Measurements from ENCODE around the gene SAPCD1. TPM values are rescaled to one million over a fixed set of nuclear protein-coding genes. Genes with fewer than 3 reads are reported as not detected.

Gene SAPCD1
- total RNA-seq, 2 donors from 2014 or later: 3.2 to 3.9 TPM

DNA sequence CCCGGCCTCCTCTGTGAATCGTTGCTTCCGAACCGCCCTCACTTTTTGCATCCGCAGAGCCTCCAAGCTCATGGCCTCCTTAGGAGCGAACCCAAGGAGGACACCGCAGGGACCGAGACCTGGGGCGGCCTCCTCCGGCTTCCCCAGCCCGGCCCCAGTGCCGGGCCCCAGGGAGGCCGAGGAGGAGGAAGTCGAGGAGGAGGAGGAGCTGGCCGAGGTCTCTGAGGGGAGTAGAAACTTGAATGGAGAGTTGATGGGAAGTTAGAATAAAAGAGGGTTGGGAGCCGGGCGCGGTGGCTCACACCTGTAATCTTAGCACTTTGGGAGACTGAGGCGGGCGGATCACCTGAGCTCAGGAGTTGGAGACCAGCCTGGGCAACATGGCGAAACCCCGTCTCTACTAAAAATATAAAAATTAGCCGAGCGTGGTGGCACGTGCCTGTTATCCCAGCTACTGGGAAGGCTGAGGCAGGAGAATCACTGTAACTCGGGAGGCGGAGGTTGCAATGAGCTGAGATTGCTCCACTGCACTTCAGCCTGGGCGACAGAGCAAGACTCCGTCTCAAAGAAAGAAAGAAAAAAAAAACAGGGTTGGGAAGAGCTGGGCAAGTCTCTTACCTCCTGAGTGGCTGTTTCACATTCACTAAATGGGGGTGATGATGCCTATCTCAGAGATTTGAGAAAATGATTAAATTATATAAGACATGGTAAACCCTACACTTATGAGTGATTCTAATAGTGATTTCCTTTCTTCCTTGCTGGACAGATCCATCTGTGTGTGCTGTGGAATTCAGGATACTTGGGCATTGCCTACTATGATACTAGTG is 21.8 kb upstream of the SAPCD1 start:
- DNase-seq: no peak
- peak; percentile 2 for ATAC-seq
- intact Hi-C loops (cut with DNase I, micrococcal nuclease): no loop called here

DNA sequence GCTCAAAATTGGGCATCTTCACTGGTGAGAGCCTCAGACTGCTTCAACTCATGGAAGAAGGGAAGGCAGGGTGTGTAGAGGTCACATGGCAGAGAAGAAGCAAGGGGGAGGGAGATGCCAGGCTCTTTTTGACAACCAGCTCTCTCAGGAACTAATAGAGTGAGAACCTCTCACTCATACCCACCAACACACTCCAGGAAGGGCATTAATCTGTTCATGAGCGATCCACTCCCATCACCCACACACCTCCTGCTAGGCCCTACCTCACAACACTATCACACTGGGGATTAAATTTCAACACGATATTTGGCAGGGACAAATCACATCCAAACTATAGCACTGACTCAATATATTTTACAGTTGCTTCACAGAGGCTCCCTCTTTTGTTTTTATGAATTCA is 20.6 kb upstream of the SAPCD1 start:
- DNase-seq: no peak
- intact Hi-C loops (cut with DNase I, micrococcal nuclease): no loop called here
- no peak for ATAC-seq

DNA sequence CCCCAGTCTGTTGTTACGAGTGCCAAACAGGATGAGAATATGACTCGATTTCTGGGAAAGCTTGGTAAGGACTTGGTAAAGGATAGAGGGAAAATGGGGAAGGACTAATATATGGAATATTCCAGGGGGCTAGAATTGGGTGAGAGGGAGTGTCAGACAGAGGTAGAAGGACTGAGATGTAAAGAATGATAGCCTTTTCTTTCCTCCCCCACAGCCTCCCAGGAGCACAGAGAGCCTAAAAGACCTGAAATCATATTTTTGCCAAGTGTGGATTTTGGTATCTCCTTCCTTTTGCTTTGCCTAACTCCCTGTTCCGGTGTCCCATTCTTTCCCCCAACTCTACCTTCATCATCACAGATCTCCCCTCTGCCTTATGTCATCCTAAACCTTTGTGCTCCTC is 19.6 kb upstream of the SAPCD1 start:
- ATAC-seq: no peak
- no peak for DNase-seq
- intact Hi-C loops (cut with DNase I, micrococcal nuclease): no loop called here

DNA sequence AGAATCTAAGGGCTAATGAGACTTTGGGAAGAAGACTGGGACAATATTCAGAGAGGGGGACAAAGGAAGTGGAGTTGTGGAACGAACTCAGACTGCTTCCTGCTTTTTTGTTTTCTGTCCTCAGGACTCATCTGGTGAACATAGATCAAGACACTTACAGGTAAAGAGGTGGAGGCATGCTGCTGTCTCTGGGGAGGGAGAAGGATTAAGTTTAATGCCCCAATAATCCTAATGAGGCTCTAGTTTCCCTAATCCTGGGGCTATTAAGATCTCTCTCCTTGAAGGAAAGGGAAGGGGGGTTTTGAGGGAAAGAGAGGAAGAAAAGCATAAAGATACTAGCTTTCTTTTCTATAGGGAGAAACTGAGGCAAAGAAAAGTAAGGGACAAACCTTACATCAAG is 18.0 kb upstream of the SAPCD1 start:
- no peak for ATAC-seq
- DNase-seq: no peak
- intact Hi-C loops (cut with DNase I, micrococcal nuclease): no loop called here

DNA sequence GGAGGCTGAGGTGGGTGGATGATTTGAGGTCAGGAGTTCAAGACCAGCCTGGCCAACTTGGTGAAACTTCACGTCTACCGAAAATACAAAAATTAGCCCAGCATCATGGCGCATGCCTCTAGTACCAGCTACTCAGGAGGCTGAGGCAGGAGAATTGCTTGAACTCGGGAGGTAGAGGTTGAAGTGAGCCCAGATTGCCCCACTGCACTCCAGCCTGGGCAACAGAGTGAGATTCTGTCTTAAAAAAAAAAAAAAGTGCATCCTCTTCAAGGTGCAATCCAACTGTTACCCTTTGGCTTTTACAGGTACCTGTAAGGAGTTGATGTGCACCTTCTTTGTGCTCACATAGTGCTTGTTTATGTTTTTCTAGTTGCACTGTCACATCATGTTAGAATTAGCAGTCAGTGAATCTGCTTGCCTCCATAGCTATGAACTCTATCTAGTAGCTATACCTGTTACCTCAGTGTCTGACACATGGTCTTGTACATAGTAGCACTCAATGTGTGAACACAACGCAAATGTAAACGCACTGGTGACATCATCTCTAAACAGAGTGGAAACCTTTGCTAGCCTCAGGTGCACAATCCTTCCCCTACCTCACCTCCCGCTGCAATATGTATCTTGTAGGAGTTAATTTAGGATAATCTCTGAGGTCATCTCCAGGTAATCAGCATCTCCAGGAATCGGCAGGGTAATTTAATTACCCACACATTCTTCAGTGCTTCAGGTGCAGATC is 13.0 kb upstream of the SAPCD1 start:
- no peak for ATAC-seq
- intact Hi-C loops (cut with DNase I, micrococcal nuclease): no loop called here

DNA sequence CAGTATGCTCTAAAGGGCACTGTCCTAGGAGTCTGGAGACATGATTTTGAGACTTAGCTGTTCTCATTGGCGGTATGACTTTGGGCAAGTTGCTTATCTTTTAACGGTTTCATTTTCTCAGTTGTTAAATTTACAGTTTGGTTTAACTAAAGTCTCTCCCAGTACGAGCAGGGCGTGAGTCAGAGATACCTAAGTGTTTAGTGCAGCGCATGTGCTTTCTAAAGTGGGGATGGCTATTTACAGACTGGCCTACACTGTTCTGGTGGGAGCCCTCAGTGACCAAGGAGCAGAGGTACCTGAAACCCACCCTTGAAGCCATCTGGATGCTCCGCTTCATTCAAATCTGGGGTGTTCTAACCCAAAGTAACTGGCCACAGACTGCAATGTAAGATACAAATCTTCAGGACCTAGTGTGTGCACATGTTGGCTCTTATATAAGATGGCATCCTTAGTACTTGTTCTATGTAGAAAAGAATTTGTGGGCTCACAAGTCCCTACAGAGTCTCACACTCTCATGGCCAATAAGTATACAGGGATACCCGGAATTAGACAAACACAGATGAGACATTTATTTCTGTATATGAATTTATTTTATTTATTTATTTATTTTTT is 11.9 kb upstream of the SAPCD1 start:
- DNase-seq (no peak), ATAC-seq (no peak)
- intact Hi-C loops (cut with DNase I, micrococcal nuclease): no loop called here

More for the DNA sequence above, 13.0 kb upstream of the SAPCD1 start:
- no peak for DNase-seq

DNA sequence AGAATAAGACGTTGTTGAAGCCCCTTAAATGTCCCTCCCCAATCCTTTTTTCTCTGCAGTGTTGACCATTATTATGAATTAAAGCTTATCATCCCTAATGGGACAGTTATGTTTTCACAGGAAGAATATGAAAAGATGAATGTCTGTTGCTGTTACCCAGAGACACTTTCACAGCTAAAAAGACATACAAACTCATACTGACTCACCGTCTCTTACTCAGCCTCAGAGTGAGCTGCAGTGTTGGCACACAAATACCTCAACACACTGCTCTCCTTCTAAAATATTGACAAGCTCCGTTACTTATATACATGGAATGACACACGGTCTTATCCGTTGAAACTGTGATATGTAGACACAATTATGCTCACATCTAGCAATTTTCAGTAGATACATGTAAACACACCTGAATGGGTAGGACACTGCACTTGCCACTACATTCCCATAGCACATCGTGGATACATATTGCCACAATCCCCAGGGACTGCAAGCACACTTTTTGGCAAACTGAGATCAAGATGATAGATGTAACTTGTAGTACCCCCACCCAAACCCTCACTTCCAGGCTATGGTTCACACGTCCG is 9.6 kb upstream of the SAPCD1 start:
- no peak for ATAC-seq
- intact Hi-C loops (cut with DNase I, micrococcal nuclease): no loop called here
- DNase-seq: no peak

DNA sequence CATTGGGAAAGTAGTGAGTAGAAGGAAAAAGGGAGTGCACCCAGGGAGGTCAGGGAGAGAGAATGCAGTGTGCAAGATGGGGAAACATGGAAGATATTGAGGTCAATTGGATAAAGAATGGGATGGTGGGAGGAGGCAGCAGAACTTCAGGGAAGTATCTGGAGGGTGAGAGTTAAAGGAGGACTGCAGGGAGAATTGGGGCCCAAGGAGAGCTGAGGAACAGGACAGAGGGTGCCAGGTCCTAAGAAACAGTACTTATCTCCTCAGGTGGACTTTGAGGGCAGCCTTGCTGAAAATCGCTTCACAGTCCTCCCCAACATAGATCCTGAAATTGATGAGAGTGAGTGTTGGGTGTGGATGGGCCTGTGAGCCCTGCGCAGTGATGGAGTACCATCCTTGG is 4.2 kb upstream of the SAPCD1 start:
- DNase-seq (no peak), ATAC-seq (no peak)
- intact Hi-C loops (cut with DNase I, micrococcal nuclease): no loop called here

DNA sequence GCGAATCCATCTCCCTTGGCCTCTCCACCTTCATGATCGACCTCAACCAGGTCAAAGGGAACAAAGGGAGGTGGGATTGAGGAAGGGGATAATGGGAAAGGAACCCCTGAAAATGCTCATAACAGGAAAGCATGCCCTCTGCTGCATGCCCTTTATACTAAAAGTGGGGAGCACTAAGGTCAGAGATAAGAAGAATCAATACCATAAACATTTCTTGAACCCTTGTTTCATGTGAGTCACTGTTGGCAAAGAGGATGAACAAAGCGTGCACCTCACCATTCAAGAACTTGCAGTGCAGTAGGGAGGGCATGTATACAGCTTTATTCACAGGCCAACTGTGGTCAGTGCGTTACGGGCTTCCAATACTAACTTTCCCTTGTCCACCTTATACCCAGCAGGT is 1.7 kb upstream of the SAPCD1 start:
- DNase-seq (no peak), ATAC-seq (no peak)
- intact Hi-C loops (cut with DNase I, micrococcal nuclease): no loop called here

DNA sequence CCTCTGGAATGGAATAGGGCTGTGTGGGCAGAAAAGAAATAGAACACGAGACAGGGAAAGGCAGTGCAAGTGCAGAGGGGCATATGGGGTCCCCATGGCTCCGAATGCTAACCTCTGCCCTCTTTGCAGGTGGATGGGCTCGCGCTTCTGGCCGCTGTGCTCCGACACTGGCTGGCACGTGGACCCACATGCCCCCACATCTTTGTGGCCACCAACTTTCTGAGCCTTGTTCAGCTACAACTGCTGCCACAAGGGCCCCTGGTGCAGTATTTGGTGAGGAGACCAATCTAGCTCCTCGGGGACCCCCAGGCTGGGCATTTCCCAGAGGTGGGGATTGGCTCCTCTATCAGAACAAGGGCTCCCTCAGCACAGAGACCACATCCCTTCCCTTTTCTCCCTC is 1.1 kb upstream of the SAPCD1 start:
- ATAC-seq (no peak), DNase-seq (no peak)
- intact Hi-C loops (cut with DNase I, micrococcal nuclease): no loop called here

DNA sequence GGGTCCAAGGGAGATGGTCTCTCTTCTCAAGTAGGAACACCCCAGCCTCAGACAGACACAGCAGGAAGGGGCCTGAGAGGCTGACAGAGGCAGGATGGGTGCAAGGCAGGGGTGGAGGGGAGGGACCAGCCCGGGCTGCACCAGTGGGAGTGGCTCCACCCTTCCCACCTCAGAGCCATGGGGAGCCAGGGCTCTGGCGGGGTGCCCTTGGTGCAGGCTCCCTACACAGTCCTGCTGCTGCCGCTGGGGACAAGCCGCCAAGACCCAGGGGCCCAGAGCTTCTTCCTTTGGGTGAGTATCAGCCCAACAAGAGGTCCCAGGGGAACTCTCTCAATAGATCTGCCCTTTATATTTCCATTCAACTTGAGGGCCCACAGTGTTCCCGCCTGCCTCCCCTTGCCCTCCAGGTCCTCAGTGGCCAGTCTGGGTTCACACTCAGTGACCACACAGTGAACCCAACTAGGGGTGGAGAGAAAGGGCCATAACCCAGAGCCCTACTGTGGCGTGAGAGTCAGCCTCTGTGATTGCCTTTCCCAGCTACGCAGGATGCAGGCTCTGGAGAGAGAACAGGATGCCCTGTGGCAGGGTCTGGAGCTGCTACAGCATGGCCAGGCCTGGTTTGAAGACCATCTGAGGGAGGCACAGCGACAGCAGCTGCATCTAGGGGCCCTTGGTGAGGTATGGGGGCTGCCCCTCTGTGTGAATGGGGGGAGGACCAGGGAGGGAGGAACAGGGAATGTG is 592 bp downstream of the SAPCD1 start:
- no peak for ATAC-seq
- intact Hi-C loops (cut with DNase I, micrococcal nuclease): no loop called here
- no peak for DNase-seq

DNA sequence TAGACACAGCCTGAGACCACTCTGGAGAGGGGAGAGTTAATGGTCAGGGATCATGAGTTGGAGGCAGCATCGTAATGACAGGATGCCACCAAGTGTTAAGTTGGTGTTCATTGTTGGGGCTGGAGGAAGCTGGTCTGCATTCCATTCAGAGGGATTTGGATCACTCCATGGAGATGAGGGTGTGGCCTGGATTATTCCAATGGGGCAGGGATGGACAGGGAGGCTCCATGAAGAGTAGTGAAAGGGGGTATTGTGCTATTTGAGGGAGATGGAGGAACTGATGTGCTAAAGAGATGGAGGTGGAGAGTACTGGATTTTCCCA is 1.1 kb downstream of the SAPCD1 start:
- ATAC-seq (peak; percentile 40), DNase-seq (no peak)
- intact Hi-C loops (cut with DNase I, micrococcal nuclease): no loop called here

DNA sequence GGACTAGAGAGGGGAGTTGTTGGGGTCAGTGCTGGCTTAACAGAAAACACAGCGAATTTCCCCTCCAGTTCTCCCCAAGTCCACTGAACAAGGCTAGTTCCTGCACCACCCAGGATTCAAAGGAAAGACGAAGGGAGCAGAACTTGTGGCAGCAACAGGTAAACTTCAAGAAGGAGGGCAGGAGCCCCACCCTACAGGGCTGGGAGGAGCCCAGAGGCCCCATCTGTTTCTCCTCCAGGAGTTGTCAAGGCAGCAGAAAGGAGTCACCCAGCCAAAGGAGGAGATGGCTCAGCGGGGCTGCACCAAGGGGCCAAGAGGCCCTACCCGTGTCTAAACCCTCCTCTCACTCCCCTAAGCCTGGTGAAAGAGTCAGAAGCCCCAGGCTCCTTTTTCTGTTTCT is 1.7 kb downstream of the SAPCD1 start:
- DNase-seq (no peak), ATAC-seq (peak; percentile 19)
- intact Hi-C loops (cut with DNase I, micrococcal nuclease): no loop called here

DNA sequence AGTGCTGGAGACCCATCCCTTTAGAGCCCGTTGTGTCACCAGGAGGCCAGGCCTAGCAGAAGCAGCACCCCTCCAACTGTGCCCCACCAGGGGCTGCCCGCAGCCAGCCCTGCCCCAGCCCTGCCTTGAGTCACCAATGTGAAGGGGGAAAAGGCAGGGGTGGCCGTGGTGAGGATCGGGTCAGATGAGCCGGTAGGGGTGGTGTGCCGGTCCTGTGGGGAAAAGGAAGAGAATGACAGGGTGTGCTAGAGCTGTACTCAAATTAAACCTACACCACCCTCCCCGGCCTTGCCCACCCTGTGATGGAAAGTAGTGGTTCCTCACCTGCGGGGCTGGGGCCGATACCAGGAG is 3.1 kb downstream of the SAPCD1 start:
- intact Hi-C loops (cut with DNase I, micrococcal nuclease): loop anchor here in 1 of 2 donors (5.0 kb wide), 1 partner anchor 83 kb away; the partner anchor contains the start of gene LY6G5C
- ATAC-seq (no peak), DNase-seq (no peak)

DNA sequence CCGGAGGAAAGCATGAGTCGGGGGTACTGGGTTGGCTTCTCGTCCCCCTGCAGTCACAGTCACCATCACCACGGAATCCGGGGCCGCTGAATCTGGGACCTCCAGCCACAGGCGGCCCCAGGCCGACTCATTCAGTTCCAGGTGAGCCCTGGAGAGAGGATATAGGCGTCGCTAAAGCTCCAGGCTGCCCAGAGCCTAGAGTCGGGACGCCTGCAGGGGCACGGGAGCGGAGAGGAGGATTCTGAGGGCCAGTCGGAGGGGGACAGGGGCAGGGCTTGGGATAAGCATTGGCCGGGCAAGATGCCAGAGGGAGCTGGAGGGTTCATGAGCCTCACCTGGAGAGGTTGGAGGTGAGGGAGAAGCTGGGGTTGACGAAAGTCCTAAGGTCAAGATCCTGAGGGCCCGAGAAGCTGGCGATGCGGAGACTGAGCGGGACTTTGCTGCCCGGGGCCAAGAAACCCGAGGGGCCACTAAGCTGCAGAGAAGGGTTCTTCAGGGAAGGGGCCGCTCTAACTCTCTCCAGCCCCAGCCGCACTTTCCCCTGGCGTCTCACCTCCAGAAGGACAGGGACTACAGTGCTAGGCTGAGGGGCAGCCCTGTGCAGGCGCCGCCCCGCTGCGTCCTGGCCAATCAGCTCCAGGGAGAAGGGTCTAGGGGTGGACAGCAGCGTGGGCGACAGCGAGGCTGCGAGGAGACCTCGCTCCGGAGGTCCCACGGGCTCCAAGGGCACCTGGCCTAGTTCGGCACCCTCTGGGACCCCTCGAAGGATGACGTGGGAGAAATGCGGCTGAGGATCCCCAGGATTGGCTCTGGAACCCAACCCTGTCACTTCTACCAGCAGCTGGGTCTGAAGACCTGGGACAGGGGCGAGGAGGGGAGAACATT is 3.7 kb downstream of the SAPCD1 start:
- intact Hi-C loops (cut with DNase I, micrococcal nuclease): loop anchor here in 1 of 2 donors (5.0 kb wide), 1 partner anchor 84 kb away; the partner anchor contains the start of gene LY6G5C
- peak in 1 of 2 donors; percentile 44 for DNase-seq
- ATAC-seq: no peak

DNA sequence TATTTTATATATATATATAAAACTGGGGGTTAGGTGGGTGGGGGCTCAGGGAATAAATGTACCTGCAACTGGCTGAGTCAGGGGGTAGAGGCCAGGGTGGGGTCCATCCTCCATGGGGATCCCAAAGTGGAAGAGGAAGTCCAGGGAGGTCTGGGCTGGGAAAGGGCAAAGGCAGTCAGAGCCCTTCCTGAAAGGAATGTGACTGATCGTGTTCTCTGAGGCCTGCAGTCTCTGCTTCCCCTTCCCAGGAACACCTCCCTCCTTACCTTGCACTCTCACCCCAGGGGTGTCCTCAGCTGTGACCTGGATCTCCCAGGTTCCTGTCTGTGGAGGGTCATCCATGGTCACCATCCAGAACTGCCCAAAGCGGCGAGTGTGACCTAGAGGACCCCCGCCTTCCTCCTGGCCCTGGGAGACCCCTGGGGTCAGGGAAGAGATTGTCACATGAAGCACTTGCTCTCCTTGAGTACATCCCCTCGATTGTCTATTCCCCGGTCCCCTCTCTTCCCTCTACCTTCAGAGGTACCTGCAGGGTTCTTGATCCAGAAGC is 4.7 kb downstream of the SAPCD1 start:
- DNase-seq (no peak), ATAC-seq (no peak)
- intact Hi-C loops (cut with DNase I, micrococcal nuclease): loop anchor here in 1 of 2 donors (5.0 kb wide), 1 partner anchor 85 kb away; the partner anchor contains the start of gene LY6G5C

DNA sequence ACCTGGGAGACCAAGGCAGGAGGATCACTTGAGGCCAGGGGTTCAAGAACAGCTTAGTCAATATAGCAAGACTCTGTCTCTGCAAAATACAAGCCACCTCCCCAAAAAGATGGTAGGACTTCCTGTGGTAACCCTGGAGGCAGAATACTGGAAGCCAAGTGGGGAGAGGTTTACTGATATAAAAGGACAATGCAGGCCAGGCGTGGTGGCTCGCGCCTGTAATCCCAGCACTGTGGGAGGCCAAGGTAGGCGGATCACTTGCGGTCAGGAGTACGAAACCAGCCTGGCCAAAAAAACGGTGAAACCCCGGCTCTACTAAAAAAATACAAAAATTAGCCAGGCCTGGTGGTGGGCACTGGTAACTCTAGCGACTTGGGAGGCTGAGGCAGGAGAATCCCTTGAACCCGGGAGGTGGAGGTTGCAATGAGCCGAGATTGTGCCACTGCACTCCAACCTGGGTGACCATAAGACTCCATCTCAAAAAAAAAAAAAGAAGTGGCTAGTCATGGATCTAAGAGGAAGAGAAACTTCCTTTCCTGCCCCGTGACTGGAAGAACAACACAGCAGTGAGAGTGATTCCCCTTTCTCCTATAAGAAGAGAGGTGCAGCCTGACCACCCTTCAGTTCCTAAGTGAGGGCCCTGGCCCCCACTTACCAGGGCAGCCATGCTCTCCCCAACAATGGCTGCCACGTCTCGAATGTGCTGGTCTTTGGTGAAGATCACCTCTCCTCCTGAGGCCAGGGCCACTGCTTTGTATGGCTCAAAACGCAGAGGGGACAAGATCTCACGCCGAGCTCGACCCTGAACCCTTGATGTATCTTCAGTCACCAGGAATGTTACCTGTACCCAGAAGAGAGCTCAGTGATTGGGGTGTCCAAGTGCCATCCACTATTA is 6.2 kb downstream of the SAPCD1 start:
- DNase-seq (no peak), ATAC-seq (no peak)
- intact Hi-C loops (cut with DNase I, micrococcal nuclease): loop anchor here in 1 of 2 donors (5.0 kb wide), 1 partner anchor 86 kb away; the partner anchor contains the start of gene LY6G5C

Data from left colon (tissue), 2 donors.